ENCODE data around the gene SMYD1.

Gene SMYD1

GRCh38 chr2:88077080-88077479, 9.5 kb downstream of the SMYD1 start:
- Histone ChIP-seq H3K27me3 (ENCODE audit: control insufficient read depth, insufficient read depth, low read length) (peaks cover 7% of the 10 kb centered on the region), H3K36me3 (ENCODE audit: insufficient read depth, low read length) (no peaks in the 10 kb centered on the region), H3K4me2 (ENCODE audit: low read length) (no peak overlapping the region), H3K9me3 (replicated peaks; ENCODE audit: low read length) (no peaks in the 10 kb centered on the region), H3K4me3 (ENCODE audit: low read length) (no peak overlapping the region), H3K4me1 (ENCODE audit: control insufficient read depth, insufficient read depth, low read length) (peaks cover 5% of the 10 kb centered on the region), H3K9ac (ENCODE audit: low read depth, low read length) (no peak overlapping the region)

- H3K9ac ChIP-seq (ENCODE audit: low read depth, low read length), result no peak overlapping the region
- no peak overlapping the region for H3K4me3 ChIP-seq (ENCODE audit: low read length)
- no peaks in the 10 kb centered on the region for H3K9me3 ChIP-seq (replicated peaks; ENCODE audit: low read length)
- peaks cover 10% of the 10 kb centered on the region for H3K27me3 ChIP-seq (ENCODE audit: control insufficient read depth, insufficient read depth, low read length)
- no peaks in the 10 kb centered on the region for H3K36me3 ChIP-seq (ENCODE audit: insufficient read depth, low read length)
- peaks cover 5% of the 10 kb centered on the region for H3K4me1 ChIP-seq (ENCODE audit: control insufficient read depth, insufficient read depth, low read length)
- no peak overlapping the region for H3K4me2 ChIP-seq (ENCODE audit: low read length)
These were observed 11.1 kb downstream of the SMYD1 start for GRCh38 chr2:88078643-88079172.

- H3K36me3 ChIP-seq (ENCODE audit: insufficient read depth, low read length), result no peaks in the 10 kb centered on the region
- H3K4me2 ChIP-seq (ENCODE audit: low read length), result no peak overlapping the region
- H3K9ac ChIP-seq (ENCODE audit: low read depth, low read length), result no peak overlapping the region
- H3K4me1 ChIP-seq (ENCODE audit: control insufficient read depth, insufficient read depth, low read length), result no peaks in the 10 kb centered on the region
- H3K9me3 ChIP-seq (replicated peaks; ENCODE audit: low read length), result no peaks in the 10 kb centered on the region
- H3K27me3 ChIP-seq (ENCODE audit: control insufficient read depth, insufficient read depth, low read length), result peaks cover 11% of the 10 kb centered on the region
- H3K4me3 ChIP-seq (ENCODE audit: low read length), result no peak overlapping the region
These were observed 12.9 kb downstream of the SMYD1 start for GRCh38 chr2:88080545-88080944.

GRCh38 chr2:88081924-88082608, 14.4 kb downstream of the SMYD1 start:
- peaks cover 15% of the 10 kb centered on the region for H3K27me3 ChIP-seq (ENCODE audit: control insufficient read depth, insufficient read depth, low read length)
- no peaks in the 10 kb centered on the region for H3K4me1 ChIP-seq (ENCODE audit: control insufficient read depth, insufficient read depth, low read length)

GRCh38 chr2:88082781-88083180, 15.2 kb downstream of the SMYD1 start:
- H3K27me3 ChIP-seq (ENCODE audit: control insufficient read depth, insufficient read depth, low read length), result peaks cover 15% of the 10 kb centered on the region
- H3K4me2 ChIP-seq (ENCODE audit: low read length), result no peak overlapping the region
- no peaks in the 10 kb centered on the region for H3K36me3 ChIP-seq (ENCODE audit: insufficient read depth, low read length)
- H3K4me3 ChIP-seq (ENCODE audit: low read length), result no peak overlapping the region
- H3K9me3 ChIP-seq (replicated peaks; ENCODE audit: low read length), result no peaks in the 10 kb centered on the region
- H3K4me1 ChIP-seq (ENCODE audit: control insufficient read depth, insufficient read depth, low read length), result no peaks in the 10 kb centered on the region
- no peak overlapping the region for H3K9ac ChIP-seq (ENCODE audit: low read depth, low read length)

More at GRCh38 chr2:88081924-88082608, 14.4 kb downstream of the SMYD1 start:
- Histone ChIP-seq H3K4me2 (ENCODE audit: low read length) (no peak overlapping the region), H3K9me3 (replicated peaks; ENCODE audit: low read length) (no peaks in the 10 kb centered on the region), H3K9ac (ENCODE audit: low read depth, low read length) (no peak overlapping the region), H3K4me3 (ENCODE audit: low read length) (no peak overlapping the region), H3K36me3 (ENCODE audit: insufficient read depth, low read length) (no peaks in the 10 kb centered on the region)

- H3K4me1 ChIP-seq (ENCODE audit: control insufficient read depth, insufficient read depth, low read length), result no peaks in the 10 kb centered on the region
- no peak overlapping the region for H3K9ac ChIP-seq (ENCODE audit: low read depth, low read length)
- no peak overlapping the region for H3K4me3 ChIP-seq (ENCODE audit: low read length)
- H3K4me2 ChIP-seq (ENCODE audit: low read length), result no peak overlapping the region
- no peaks in the 10 kb centered on the region for H3K36me3 ChIP-seq (ENCODE audit: insufficient read depth, low read length)
- H3K27me3 ChIP-seq (ENCODE audit: control insufficient read depth, insufficient read depth, low read length), result peaks cover 13% of the 10 kb centered on the region
- no peaks in the 10 kb centered on the region for H3K9me3 ChIP-seq (replicated peaks; ENCODE audit: low read length)
These were observed 17.5 kb downstream of the SMYD1 start for GRCh38 chr2:88085099-88085498.

- H3K4me1 ChIP-seq (ENCODE audit: control insufficient read depth, insufficient read depth, low read length), result no peaks in the 10 kb centered on the region
- H3K27me3 ChIP-seq (ENCODE audit: control insufficient read depth, insufficient read depth, low read length), result peaks cover 8% of the 10 kb centered on the region
- no peaks in the 10 kb centered on the region for H3K9me3 ChIP-seq (replicated peaks; ENCODE audit: low read length)
- no peaks in the 10 kb centered on the region for H3K36me3 ChIP-seq (ENCODE audit: insufficient read depth, low read length)
- H3K4me3 ChIP-seq (ENCODE audit: low read length), result no peak overlapping the region
- no peak overlapping the region for H3K4me2 ChIP-seq (ENCODE audit: low read length)
- no peak overlapping the region for H3K9ac ChIP-seq (ENCODE audit: low read depth, low read length)
These were observed 18.0 kb downstream of the SMYD1 start for GRCh38 chr2:88085602-88086001.

- no peaks in the 10 kb centered on the region for H3K9me3 ChIP-seq (replicated peaks; ENCODE audit: low read length)
- no peak overlapping the region for H3K4me3 ChIP-seq (ENCODE audit: low read length)
- no peak overlapping the region for H3K4me2 ChIP-seq (ENCODE audit: low read length)
- no peak overlapping the region for H3K9ac ChIP-seq (ENCODE audit: low read depth, low read length)
- H3K27me3 ChIP-seq (ENCODE audit: control insufficient read depth, insufficient read depth, low read length), result peaks cover 8% of the 10 kb centered on the region
- no peaks in the 10 kb centered on the region for H3K36me3 ChIP-seq (ENCODE audit: insufficient read depth, low read length)
- H3K4me1 ChIP-seq (ENCODE audit: control insufficient read depth, insufficient read depth, low read length), result no peaks in the 10 kb centered on the region
These were observed 18.8 kb downstream of the SMYD1 start for GRCh38 chr2:88086401-88086800.

- H3K4me3 ChIP-seq (ENCODE audit: low read length), result no peak overlapping the region
- no peaks in the 10 kb centered on the region for H3K9me3 ChIP-seq (replicated peaks; ENCODE audit: low read length)
- H3K4me1 ChIP-seq (ENCODE audit: control insufficient read depth, insufficient read depth, low read length), result no peaks in the 10 kb centered on the region
- peaks cover 8% of the 10 kb centered on the region for H3K27me3 ChIP-seq (ENCODE audit: control insufficient read depth, insufficient read depth, low read length)
- H3K36me3 ChIP-seq (ENCODE audit: insufficient read depth, low read length), result no peaks in the 10 kb centered on the region
- no peak overlapping the region for H3K4me2 ChIP-seq (ENCODE audit: low read length)
- no peak overlapping the region for H3K9ac ChIP-seq (ENCODE audit: low read depth, low read length)
These were observed 19.4 kb downstream of the SMYD1 start for GRCh38 chr2:88087073-88087472.

- Histone ChIP-seq H3K4me2 (ENCODE audit: low read length) (no peak overlapping the region), H3K36me3 (ENCODE audit: insufficient read depth, low read length) (no peaks in the 10 kb centered on the region), H3K27me3 (ENCODE audit: control insufficient read depth, insufficient read depth, low read length) (peaks cover 8% of the 10 kb centered on the region), H3K9me3 (replicated peaks; ENCODE audit: low read length) (no peaks in the 10 kb centered on the region), H3K4me1 (ENCODE audit: control insufficient read depth, insufficient read depth, low read length) (no peaks in the 10 kb centered on the region), H3K9ac (ENCODE audit: low read depth, low read length) (no peak overlapping the region), H3K4me3 (ENCODE audit: low read length) (no peak overlapping the region)
These were observed 20.1 kb downstream of the SMYD1 start for GRCh38 chr2:88087763-88088162.

GRCh38 chr2:88088999-88089398, 21.4 kb downstream of the SMYD1 start:
- no peak overlapping the region for H3K9ac ChIP-seq (ENCODE audit: low read depth, low read length)
- H3K36me3 ChIP-seq (ENCODE audit: insufficient read depth, low read length), result no peaks in the 10 kb centered on the region
- H3K4me2 ChIP-seq (ENCODE audit: low read length), result no peak overlapping the region
- no peaks in the 10 kb centered on the region for H3K4me1 ChIP-seq (ENCODE audit: control insufficient read depth, insufficient read depth, low read length)
- H3K27me3 ChIP-seq (ENCODE audit: control insufficient read depth, insufficient read depth, low read length), result peaks cover 15% of the 10 kb centered on the region
- H3K9me3 ChIP-seq (replicated peaks; ENCODE audit: low read length), result no peaks in the 10 kb centered on the region
- H3K4me3 ChIP-seq (ENCODE audit: low read length), result no peak overlapping the region
